ENCODE measurements around the gene ENOX1.

The ENOX1 gene

DNA sequence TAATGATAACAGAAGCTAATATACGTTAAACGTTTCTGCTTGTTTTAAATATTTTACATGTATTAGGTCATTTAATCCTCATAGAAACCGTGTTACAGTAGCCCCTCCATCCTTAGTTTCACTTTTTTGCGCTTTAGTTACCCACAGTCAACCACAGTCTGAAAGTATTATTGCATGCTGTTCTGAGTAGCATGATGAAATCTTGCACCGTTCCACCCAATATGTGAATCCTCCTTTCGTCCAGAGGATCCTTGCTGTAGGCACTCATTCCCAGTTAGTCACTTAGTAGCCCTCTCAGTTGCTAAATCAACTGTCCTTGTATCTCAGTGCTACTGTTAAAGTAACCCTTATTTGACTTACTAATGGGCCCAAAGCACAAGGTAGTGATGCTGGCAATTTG, 257.8 kb downstream of the ENOX1 start:
- no peak for DNase-seq

DNA sequence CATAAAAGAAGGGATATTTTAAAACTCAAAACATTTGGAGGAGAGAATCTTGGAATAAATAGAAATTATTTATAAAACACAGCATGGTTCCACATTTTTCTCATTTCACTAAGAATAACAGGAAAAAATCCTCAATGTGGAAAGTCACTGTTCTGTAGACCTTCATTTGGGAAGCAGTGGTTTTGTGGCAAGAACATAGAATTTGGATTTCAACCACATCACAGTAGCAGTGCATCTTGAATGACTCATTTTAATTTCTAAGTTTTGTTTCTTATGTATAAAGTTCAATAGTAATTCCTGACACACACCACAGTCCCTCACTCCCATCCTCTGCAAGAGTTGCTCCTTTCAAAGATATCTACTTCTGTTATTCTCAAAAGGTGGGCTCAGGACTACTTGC, 264.0 kb downstream of the ENOX1 start:
- DNase-seq = no peak

- no peak for DNase-seq
These were observed 266.4 kb downstream of the ENOX1 start for GRCh38 chr13:43520351-43520750.

GRCh38 chr13:43518833-43519232, 267.9 kb downstream of the ENOX1 start:
- DNase-seq = no peak

GRCh38 chr13:43516401-43516833, 270.4 kb downstream of the ENOX1 start:
- DNase-seq = no peak

- no peak for DNase-seq
These were observed 271.2 kb downstream of the ENOX1 start for GRCh38 chr13:43515531-43515930.

DNA sequence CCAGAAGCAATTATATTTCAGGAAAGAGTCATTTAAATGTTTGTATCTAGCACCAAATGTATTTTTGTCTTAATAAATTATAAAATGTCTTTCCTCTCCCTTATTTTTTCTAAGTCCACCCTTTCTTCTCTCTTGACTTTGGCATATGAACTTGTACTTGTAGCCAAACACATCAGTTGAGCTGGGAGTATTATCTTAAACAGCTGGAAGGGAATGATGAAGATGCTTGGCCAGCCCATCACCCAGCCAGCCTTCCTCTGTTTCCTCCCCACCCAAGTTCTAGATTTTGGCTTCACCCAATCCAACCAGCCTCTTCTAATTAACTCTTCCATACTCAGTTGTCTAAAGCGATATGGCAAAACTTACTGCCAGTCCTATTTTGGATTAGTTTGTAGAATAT, 272.5 kb downstream of the ENOX1 start:
- DNase-seq = no peak

DNA sequence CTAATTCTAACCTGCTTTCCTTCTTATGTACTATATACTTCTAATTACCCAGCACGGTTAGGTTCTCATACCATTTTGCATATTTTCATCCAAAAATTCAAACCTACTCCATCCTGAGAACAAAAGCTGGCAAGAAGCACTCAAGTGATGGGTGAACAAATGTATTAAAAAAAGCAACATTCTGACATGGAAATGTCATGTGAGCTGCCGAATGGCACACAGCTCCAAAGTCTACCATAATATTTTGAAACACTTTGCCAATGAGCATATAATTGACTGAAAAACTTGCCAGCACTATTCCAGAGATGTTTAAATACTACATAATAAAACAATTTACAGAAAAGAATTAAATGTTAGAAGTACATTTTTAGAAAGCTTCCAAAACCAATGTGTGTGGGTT, 274.6 kb downstream of the ENOX1 start:
- no peak for DNase-seq

DNA sequence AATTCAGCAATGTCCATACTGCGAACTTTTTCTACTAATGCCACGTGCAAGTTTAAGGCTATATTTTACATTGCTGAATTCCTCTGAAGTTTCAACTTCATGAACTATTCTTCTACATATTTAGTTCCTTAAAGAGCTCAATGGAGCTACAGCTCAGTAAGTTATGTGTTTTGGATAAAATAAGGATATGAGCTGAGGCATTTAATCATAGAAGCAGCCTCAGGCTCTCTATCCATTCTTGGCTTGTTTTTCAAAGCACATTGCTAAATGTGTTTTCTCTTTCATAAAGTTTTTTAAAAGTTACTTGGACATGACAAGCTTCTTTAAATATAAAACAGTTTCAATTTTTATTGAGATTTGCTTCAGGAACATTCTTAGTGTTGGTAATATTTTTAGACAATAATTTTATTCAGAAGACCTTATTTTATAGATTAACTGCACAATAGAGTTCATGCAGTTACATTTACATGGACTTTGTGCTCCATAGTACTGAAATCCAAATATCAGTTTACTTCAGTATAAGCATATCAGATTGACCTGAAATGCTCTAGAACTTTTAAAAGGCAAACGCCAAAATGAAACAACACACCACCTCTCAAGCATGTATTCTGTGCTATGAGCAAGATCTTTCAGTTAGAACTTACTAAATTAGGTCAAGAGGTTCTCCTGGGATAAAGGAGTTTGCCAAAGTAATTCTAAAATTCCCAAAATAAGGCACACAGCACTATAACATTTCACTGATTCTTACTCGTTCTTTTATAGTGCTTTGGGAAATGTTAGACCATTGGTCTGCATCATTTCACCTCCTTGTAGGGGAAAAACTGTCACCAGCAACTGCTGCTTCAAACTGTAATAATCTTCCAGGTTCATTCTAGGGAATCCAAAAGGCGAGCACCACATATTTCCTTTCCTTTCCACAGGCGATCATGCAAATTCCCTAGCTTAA, 275.5 kb downstream of the ENOX1 start:
- DNase-seq = no peak

DNA sequence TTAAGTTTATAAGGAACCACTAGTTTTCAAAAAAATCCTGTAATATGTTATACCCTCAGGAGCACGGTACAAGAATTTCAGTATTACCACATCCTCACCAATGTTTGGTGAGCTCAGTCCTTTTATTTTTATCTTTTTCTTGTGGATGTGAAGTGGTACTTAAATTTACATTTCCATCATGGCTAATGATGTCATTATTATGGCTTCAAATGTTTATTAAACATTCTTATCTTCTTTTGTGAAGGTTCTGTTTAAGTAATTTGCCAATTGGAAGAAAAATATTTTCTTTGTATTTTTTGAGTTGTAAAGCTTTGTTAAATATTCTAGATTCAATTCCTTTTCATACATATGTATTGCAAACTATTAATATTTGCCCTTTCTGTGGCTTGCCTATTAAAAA, 291.0 kb downstream of the ENOX1 start:
- no peak for DNase-seq

DNA sequence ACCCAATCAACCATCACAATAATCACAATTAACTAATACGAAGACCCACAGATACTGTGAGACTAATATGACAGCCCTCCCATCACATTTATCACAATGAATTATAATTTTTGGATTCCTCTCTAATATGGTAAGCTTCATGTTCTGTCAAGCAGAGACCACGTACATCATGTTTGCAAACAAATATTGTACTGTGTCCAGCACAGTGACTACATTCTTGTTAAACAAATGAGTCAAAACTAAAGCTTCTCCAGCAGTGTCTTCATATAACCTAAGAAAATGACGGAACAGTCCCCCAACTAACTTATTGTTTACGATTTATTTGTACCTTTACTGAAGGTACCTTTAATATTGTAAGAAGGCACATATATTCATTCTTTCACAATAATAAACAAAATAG, 292.6 kb downstream of the ENOX1 start:
- DNase-seq = no peak

DNA sequence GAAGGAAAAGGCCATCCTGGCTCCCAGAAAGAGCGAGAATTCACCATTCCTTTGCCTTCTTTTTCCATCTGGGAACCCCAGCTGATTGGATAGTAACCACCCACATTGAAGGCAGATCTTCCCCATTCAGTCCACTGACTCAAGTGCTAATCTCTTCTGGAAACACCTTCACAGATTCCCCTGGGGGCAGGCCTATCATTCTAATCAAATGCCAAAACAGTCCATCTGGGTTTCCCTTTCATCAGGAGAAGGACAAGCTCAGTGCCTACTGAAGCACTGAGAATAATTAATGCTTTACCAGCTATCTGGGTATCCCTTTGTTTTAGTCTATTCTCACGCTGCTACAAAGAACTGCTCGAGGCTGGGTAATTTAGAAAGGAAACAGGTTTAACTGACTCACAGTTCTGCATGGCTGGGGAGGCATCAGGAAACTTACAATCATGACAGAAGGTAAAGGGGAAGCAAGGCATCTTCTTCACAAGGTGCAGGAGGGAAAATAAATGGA, 293.2 kb downstream of the ENOX1 start:
- no peak for DNase-seq

GRCh38 chr13:43492745-43493144, 294.0 kb downstream of the ENOX1 start:
- no peak for DNase-seq

GRCh38 chr13:43492311-43492710, 294.5 kb downstream of the ENOX1 start:
- DNase-seq = no peak

- DNase-seq = no peak
These were observed 297.5 kb downstream of the ENOX1 start for GRCh38 chr13:43489233-43489632.

GRCh38 chr13:43487885-43488284, 298.9 kb downstream of the ENOX1 start:
- DNase-seq = no peak

GRCh38 chr13:43487461-43487860, 299.3 kb downstream of the ENOX1 start:
- no peak for DNase-seq

- no peak for DNase-seq
These were observed 302.1 kb downstream of the ENOX1 start for GRCh38 chr13:43484432-43485225.

- DNase-seq = no peak
These were observed 302.8 kb downstream of the ENOX1 start for GRCh38 chr13:43483930-43484329.

DNA sequence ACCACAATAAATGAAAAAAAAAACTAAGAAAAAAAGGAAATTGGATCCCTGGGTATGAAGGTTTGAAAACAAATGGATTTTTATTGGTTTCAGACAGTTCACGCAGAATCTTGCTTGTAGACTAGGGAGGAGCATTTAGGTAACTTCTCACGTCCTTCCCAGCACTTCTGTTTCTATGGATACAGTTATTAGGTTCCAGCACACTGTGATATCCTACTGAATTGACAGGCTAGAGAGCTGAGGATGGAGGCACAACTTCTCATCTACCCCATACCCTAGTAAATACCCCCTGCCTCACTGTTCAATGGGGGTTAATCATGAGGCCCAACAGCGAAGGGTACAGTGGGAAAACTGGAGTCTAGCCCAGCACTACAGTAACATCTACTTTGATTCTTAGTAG, 304.1 kb downstream of the ENOX1 start:
- no peak for DNase-seq

DNA sequence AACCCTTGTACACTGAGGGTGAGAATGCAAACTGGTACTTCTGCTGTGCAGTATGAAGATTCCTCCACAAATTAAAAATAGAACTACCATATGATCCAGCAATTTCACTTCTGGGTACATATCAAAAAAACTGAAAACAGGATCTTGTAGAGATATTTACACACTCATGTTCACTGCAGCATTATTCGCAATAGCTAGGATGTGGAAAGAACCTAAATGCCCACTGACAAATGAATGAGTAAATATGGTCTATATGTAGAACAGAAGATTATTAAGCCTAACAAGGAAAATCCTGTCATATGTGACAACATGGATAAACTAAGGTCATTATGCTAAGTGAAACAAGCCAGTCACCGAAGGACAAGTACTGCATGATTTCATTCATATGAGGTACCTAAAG, 304.7 kb downstream of the ENOX1 start:
- no peak for DNase-seq

DNA sequence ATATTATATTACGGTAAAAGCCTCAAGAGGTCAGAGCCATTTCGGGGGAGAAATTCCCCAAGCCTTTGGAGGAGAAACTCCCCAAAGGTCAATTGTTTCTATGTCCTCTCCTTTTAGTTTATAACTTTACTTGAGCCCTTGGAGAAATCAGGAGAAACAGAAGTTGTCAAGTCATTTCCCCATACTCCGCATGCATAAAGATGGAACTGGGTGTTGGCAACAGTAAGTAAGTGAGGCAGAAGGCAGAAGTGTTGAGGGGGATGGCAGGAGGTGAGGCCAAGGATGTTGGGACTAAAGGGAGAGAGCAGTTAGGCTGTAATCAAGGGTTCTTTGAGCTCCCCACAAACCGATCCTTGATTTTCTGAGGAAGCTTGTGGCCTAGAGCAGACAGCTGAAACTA, 307.9 kb downstream of the ENOX1 start:
- DNase-seq = no peak

DNA sequence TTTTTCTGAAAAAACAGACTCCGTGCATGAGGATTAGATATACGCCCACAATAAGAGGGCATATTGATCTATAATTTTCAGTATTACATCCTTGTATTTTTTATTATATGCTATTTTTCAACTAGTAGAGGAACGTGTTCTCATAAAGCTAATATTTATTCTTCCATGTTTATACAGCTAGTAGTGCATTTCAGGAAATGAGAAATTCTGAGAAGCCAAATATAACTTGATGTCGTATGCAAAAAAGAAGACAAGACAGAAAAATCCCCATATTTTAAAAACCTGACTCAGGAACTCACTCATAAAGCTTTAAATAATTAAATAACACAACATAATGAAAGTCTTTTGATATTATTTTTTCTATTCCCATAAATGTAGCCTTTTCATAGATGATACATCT, 308.6 kb downstream of the ENOX1 start:
- DNase-seq = no peak

DNA sequence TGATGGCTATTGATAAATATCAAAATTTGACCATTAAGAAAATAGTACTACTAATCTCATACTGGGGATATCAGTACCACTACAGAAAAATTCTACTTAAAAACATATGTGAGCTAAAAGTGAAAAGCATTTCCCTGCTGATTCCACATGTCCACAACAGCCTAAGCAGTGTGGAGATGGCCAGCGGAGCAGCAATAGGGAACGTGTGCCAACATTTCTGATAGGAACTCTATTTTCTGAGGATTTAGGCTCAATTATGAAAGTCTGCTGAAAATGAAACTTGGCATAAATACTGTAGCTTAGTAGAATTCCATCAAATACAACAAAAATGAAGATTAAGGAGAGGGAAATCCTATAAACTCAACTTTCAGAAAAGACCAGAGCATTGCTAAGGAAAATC, 311.6 kb downstream of the ENOX1 start:
- DNase-seq = no peak
